Inflammatory macrophage treated with lipopolysaccharide for 4 hours (primary cell): ENCODE measurements around the gene LHCGR.

Experiments used
- DNase-seq: peaks from one replicate; pipeline ENCODE4 v3.0.0-alpha.2; 2020

Gene LHCGR

GRCh38 chr2:48755473-48755872, at the start of gene LHCGR:
Gene LHCGR, minus strand, starts transcription at chr2:48755724. Its CDS starts 53 bp downstream, at chr2:48755671.
- no peak for DNase-seq

DNA sequence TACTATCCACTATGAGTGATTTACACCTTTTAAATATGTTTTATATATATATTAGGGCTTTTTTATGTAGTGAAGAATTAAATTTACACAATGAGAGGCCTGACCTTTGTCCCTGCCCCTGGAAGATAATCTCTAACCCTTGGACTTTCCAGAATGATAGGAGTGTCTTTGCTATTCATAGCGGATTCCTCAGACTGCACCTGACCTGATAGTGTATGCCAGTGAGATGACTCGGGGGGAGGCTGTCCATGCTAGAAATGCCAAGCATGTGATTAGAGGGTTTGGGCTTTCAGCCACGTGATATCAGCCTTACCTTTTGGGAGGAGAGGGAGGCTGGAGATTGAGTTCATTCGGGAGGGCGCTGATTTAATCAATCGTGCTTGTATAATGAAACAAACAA, 44.1 kb upstream of the LHCGR start:
- no peak for DNase-seq

GRCh38 chr2:48795065-48795464, 39.5 kb upstream of the LHCGR start:
- no peak for DNase-seq

- DNase-seq = no peak
Observed at GRCh38 chr2:48793671-48794070, 38.1 kb upstream of the LHCGR start.

- DNase-seq = no peak
Observed at GRCh38 chr2:48792030-48792429, 36.5 kb upstream of the LHCGR start.

- no peak for DNase-seq
Observed at GRCh38 chr2:48790407-48791170, 35.1 kb upstream of the LHCGR start.

GRCh38 chr2:48787580-48787979, 32.1 kb upstream of the LHCGR start:
- no peak for DNase-seq

GRCh38 chr2:48781366-48781765, 25.8 kb upstream of the LHCGR start:
- no peak for DNase-seq

GRCh38 chr2:48779019-48779716, 23.6 kb upstream of the LHCGR start:
- DNase-seq = no peak

DNA sequence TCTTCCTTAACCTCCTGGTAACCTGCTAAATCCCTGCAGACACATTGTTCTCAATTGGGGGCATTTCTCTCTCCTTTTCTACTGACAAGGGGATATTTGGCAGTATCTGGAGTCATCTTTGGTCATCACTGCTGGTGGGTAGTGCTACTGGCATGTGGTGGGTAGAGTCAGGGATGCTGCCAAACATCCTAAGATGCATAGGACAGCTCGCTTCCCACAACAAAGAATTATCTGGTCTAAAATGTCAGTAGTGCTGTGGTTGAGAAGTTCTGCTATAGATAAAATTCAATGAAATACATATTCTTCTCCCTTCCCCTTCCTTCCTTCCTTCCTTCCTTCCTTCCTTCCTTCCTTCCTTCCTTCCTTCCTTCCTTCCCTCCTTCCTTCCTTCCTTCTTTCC, 18.7 kb upstream of the LHCGR start:
- DNase-seq = no peak

- no peak for DNase-seq
Observed at GRCh38 chr2:48771241-48772014, 15.9 kb upstream of the LHCGR start.

DNA sequence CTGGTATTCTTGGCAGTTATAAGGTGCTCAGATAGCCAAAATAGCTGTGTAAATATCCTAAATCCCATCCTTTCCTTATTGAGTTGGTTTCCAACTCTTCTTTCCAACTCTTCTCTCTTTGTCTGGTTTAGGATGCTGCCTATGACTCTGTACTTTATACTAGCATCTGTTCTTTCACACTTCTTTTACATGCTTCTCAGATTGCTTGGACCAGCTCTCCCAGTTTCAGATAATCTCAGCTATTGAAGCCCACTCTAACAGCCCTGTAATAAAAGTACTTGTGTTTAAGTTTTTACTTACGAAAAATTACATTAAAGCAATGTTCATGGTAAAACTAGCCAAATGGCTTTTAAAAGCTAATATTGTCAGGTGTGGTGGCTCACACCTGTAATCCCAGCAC, 14.7 kb upstream of the LHCGR start:
- DNase-seq = no peak

DNA sequence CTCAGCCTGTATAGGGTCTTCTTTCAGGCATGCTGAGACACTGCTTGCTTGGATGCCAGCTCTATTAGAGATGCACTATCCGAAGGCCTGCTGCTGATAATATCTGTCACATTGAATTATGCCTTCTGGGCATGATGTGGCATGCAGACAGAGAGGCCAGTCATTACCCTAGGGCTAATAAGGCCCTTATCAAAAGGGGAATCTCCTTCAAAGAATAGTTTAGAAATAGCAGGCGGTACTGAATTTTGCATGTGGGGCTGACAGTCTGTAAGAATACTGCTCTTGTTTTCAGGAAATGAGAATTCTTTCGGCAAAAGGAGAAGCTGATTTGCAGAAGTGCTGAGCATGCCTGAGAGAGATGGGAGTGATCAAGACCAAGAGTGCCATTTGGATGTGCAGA, 13.1 kb upstream of the LHCGR start:
- peak; percentile 58 for DNase-seq

- DNase-seq = no peak
Observed at GRCh38 chr2:48767330-48767729, 11.8 kb upstream of the LHCGR start.

- no peak for DNase-seq
Observed at GRCh38 chr2:48760826-48761225, 5.3 kb upstream of the LHCGR start.

GRCh38 chr2:48759682-48760081, 4.2 kb upstream of the LHCGR start:
- no peak for DNase-seq

- no peak for DNase-seq
Observed at GRCh38 chr2:48756289-48756688, 765 bp upstream of the LHCGR start.

DNA sequence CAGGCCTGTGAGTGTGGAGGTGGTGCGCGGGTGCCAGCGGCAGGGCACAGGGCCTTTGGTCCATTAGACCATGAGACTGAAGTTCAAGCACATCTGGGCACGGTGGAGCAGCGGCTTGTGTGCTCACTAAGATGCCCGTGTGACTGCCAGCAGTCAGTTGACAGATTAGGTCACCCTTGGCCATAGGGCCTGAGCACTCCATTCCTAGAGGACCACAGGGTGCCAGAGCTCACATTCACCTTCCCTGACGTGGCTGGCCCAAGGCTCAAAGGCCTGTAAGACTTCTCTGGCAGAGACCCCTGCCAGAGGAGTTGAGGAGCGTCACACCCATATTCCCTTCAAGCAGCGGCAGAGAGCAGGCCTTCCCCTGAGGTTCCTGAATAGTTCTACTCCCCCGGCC, 650 bp downstream of the LHCGR start:
- DNase-seq = no peak

GRCh38 chr2:48753228-48753627, 2.3 kb downstream of the LHCGR start:
- DNase-seq = no peak

DNA sequence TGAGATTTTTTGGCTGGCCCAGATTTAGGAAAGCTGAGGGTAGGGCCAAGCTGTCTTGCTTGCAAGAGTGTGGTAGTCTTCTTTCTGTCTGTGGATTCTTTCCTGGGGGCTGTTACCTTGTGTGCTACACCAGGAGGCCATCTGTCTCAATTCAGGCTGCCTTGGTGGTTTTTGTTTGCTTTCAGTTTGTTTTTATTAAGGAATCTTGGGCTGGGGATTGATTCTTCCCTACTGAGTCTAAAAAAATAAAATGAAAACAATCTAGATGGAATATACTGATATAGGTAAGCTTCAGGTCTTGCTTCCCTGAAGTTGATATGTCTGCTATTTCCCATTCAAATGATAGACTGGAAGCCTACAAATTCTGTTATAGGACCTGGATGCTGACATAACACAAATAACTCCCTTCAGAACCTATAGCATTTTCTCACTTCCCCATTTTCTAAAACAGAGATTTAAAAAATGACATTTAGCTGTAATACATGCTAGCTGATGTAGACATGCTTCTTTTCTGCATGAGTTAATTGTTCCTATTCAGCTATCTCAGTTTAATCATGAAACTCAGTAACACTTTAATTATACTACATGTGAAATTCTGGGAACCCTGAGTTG, 5.3 kb downstream of the LHCGR start:
- no peak for DNase-seq

- no peak for DNase-seq
Observed at GRCh38 chr2:48749291-48750127, 6.0 kb downstream of the LHCGR start.

DNA sequence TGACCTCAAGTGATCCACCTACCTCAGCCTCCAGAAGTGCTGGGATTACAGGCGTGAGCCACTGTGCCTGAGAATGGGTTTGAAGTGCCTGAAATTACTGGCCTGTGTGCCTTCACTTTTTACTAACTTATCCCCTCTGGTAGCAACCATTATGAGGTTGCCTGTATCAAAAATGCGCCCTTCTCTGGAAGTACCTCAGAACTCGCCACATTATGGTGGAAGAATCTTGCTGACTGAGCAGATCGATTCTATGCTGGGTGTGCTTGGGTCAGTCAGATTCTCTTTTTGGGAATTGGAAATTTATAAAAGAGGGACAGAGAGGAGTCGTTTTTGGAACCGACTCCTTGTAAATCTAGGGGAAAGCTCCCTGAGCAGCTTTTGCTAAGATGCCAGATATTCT, 8.2 kb downstream of the LHCGR start:
- no peak for DNase-seq
